ENCODE results near the gene ZFAND3.

DNA sequence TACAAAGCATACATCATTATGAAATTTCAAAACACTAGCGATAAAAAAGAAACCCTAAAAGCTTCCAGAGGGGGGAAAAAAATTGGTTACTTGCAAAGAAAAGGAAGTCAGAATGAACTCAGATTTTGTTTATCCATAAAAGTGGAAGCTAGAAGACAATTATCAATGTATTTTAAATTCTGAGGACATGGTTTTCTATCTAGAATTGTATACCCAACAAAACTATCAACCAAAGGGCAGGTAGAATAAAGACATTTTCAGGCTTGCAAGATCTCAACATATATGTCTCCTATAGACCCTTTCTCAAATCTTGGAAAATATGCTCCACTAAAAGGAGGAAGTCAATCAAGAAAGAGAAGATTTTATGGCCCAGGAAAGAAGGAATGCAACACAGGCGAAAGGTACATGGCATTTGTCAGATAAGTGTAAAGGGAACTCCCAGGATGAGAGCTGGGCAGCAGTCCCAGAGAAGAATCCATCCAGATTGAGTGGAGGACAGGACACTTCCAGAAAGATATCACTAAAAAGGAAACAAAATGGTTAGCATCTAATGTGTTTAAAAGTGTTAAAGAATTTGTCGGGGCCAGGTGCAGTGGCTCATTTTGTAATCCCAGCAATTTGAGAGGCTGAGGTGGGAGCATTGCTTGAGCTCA lies 45.4 kb upstream of the ZFAND3 start:
- TF ChIP-seq, protein P1, sequence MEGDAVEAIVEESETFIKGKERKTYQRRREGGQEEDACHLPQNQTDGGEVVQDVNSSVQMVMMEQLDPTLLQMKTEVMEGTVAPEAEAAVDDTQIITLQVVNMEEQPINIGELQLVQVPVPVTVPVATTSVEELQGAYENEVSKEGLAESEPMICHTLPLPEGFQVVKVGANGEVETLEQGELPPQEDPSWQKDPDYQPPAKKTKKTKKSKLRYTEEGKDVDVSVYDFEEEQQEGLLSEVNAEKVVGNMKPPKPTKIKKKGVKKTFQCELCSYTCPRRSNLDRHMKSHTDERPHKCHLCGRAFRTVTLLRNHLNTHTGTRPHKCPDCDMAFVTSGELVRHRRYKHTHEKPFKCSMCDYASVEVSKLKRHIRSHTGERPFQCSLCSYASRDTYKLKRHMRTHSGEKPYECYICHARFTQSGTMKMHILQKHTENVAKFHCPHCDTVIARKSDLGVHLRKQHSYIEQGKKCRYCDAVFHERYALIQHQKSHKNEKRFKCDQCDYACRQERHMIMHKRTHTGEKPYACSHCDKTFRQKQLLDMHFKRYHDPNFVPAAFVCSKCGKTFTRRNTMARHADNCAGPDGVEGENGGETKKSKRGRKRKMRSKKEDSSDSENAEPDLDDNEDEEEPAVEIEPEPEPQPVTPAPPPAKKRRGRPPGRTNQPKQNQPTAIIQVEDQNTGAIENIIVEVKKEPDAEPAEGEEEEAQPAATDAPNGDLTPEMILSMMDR (IDR thresholded peaks at IDR 0.05) = no peak
- TF ChIP-seq POLR2A (IDR thresholded peaks at IDR 0.05) = no peak

All from adrenal gland (tissue), 5 donors.